ENCODE results near the gene ARHGAP24.

The ARHGAP24 gene

GRCh38 chr4:85778632-85779131 is 303.7 kb downstream of the ARHGAP24 start:
- DNase-seq (ENCODE audit: low read depth), result no peak

- DNase-seq (ENCODE audit: low read depth), result no peak
Measured at GRCh38 chr4:85779165-85779564, 304.2 kb downstream of the ARHGAP24 start.

- no peak for DNase-seq (ENCODE audit: low read depth)
Measured at GRCh38 chr4:85780664-85781063, 305.7 kb downstream of the ARHGAP24 start.

- no peak for DNase-seq (ENCODE audit: low read depth)
Measured at GRCh38 chr4:85783483-85783882, 308.5 kb downstream of the ARHGAP24 start.

GRCh38 chr4:85783900-85784299 is 308.9 kb downstream of the ARHGAP24 start:
- DNase-seq (ENCODE audit: low read depth), result no peak

- DNase-seq (ENCODE audit: low read depth), result no peak
Measured at GRCh38 chr4:85784348-85784747, 309.4 kb downstream of the ARHGAP24 start.

GRCh38 chr4:85784947-85785346 is 310.0 kb downstream of the ARHGAP24 start:
- no peak for DNase-seq (ENCODE audit: low read depth)

GRCh38 chr4:85787133-85787532 is 312.2 kb downstream of the ARHGAP24 start:
- no peak for DNase-seq (ENCODE audit: low read depth)

- no peak for DNase-seq (ENCODE audit: low read depth)
Measured at GRCh38 chr4:85788604-85789003, 313.7 kb downstream of the ARHGAP24 start.

GRCh38 chr4:85789241-85789640 is 314.3 kb downstream of the ARHGAP24 start:
- no peak for DNase-seq (ENCODE audit: low read depth)

GRCh38 chr4:85790582-85790981 is 315.6 kb downstream of the ARHGAP24 start:
- no peak for DNase-seq (ENCODE audit: low read depth)

- DNase-seq (ENCODE audit: low read depth), result no peak
Measured at GRCh38 chr4:85792376-85793232, 317.7 kb downstream of the ARHGAP24 start.

- DNase-seq (ENCODE audit: low read depth), result no peak
Measured at GRCh38 chr4:85793233-85793585, 318.3 kb downstream of the ARHGAP24 start.

GRCh38 chr4:85798012-85798770 is 323.2 kb downstream of the ARHGAP24 start:
- no peak for DNase-seq (ENCODE audit: low read depth)

- no peak for DNase-seq (ENCODE audit: low read depth)
Measured at GRCh38 chr4:85803856-85804255, 328.9 kb downstream of the ARHGAP24 start.

- no peak for DNase-seq (ENCODE audit: low read depth)
Measured at GRCh38 chr4:85805891-85806290, 330.9 kb downstream of the ARHGAP24 start.

- DNase-seq (ENCODE audit: low read depth), result no peak
Measured at GRCh38 chr4:85806334-85806733, 331.4 kb downstream of the ARHGAP24 start.

GRCh38 chr4:85807247-85807950 is 332.4 kb downstream of the ARHGAP24 start:
- DNase-seq (ENCODE audit: low read depth), result no peak

- no peak for DNase-seq (ENCODE audit: low read depth)
Measured at GRCh38 chr4:85808104-85808503, 333.2 kb downstream of the ARHGAP24 start.

GRCh38 chr4:85808864-85809263 is 333.9 kb downstream of the ARHGAP24 start:
- DNase-seq (ENCODE audit: low read depth), result no peak

GRCh38 chr4:85812776-85813175 is 337.8 kb downstream of the ARHGAP24 start:
- DNase-seq (ENCODE audit: low read depth), result no peak

GRCh38 chr4:85815796-85816459 is 341.0 kb downstream of the ARHGAP24 start:
- DNase-seq (ENCODE audit: low read depth), result no peak

All from stimulated activated CD8-positive, alpha-beta memory T cell treated with anti-CD3 and anti-CD28 coated beads, Interleukin-7, amount 100 ng/mL, for 24 hours (primary cell).